ENCODE measurements around the gene TLR2.

GRCh38 chr4:153731239-153731638, 47.2 kb downstream of the TLR2 start:
- TF ChIP-seq TAF1 (conservative IDR thresholded peaks at IDR 0.05) (no peak), CTCF (IDR thresholded peaks at IDR 0.05; ENCODE audit: low read depth, low read length, missing input control) (no peak), RXRA (IDR thresholded peaks at IDR 0.05) (no peak), JUND (IDR thresholded peaks at IDR 0.05) (no peak), MAX (IDR thresholded peaks at IDR 0.05) (no peak), ATF3 (IDR thresholded peaks at IDR 0.05) (no peak), REST (IDR thresholded peaks at IDR 0.05) (no peak), EGR1 (IDR thresholded peaks at IDR 0.05; ENCODE audit: low read depth in 2 of 2) (no peak)
